Measurements from ENCODE around the gene FRS2.

GRCh38 chr12:69443916-69444315 lies 26.3 kb upstream of the FRS2 start:
- no peak for TF ChIP-seq POLR2AphosphoS5 (IDR thresholded peaks at IDR 0.05; ENCODE audit: low read depth, low read length)
- no peak for TF ChIP-seq POLR2A (IDR thresholded peaks at IDR 0.05; ENCODE audit: low read depth, low read length)
- TF ChIP-seq PAX5 (IDR thresholded peaks at IDR 0.05; ENCODE audit: insufficient read depth, low read length, severe bottlenecking): no peak
- no peak for TF ChIP-seq TAF1 (IDR thresholded peaks at IDR 0.05; ENCODE audit: low read depth, low read length)

All from GM12891 (cell line).